AG09309 (cell line): ENCODE data around the gene NEURL1B.
A peak's percentile ranks its signal among the peaks of the same experiment; 100 is the strongest.

ENCODE experiments used
- DNase-seq: peaks from one replicate; pipeline ENCODE4 v3.0.0-alpha.2; 2010; ENCODE audit warnings: low read depth
- H3K4me3 ChIP-seq: 2 replicates; pipeline ENCODE4 v1.5.1; 2011; ENCODE audit warnings: mild to moderate bottlenecking, low read depth, low read length, moderate library complexity; ENCODE audit not compliant: control insufficient read depth
- TF ChIP-seq, protein P1 (sequence below): IDR thresholded peaks from 2 replicates; pipeline ENCODE4 v1.5.1; 2011; ENCODE audit warnings: mild to moderate bottlenecking, low read depth, low read length, inconsistent platforms; ENCODE audit not compliant: insufficient read depth, control insufficient read depth; ENCODE audit errors: missing control alignments

The NEURL1B gene

DNA sequence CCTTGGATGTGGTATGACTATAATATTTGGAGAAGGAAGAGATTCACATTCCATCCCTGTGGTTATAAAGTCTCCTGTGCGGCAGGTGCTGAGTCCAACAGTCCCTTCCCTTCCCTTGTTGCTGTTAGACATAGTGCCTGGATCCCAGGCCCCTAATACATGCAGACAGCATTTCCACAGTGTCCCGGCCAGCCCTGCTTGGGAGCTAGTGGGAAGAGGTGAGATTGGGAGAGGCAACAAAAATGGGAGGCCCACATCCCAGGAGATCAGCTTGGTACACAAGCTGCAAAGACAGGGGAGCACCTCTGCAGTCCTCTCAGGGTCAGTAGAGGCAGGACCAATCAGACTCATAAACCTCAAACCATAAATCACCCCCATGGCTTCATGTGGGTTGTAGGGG is 3.3 kb upstream of the NEURL1B start:
- no peak overlapping the region for H3K4me3 ChIP-seq
- TF ChIP-seq, protein P1, sequence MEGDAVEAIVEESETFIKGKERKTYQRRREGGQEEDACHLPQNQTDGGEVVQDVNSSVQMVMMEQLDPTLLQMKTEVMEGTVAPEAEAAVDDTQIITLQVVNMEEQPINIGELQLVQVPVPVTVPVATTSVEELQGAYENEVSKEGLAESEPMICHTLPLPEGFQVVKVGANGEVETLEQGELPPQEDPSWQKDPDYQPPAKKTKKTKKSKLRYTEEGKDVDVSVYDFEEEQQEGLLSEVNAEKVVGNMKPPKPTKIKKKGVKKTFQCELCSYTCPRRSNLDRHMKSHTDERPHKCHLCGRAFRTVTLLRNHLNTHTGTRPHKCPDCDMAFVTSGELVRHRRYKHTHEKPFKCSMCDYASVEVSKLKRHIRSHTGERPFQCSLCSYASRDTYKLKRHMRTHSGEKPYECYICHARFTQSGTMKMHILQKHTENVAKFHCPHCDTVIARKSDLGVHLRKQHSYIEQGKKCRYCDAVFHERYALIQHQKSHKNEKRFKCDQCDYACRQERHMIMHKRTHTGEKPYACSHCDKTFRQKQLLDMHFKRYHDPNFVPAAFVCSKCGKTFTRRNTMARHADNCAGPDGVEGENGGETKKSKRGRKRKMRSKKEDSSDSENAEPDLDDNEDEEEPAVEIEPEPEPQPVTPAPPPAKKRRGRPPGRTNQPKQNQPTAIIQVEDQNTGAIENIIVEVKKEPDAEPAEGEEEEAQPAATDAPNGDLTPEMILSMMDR: no peak
- no peak for DNase-seq

DNA sequence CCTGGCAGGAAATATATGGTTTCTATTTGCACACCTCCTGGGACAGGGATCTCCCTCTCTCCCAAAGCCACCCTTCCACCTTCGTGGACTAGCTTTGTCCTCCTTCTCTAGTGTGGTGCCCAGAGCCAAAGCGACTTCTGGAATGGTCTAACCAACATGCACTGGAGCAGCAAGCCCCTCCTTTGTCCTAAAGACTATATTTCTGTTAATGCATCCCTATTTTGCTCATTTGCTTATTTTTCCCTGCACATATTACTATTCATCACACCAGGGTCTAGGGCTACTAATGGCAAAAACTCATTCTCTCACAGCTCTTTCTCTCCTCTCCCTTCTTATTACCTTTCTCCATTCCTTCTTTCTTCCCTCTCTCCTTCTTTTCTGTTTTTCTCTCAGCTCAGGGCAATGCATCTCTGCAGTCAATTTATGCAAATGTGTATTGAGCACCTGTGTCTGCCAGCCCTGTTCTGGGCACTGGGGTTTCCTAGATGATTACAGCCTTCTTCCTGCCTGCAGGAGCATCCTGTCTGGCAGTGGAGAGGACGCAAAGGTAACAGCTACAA is 2.8 kb upstream of the NEURL1B start:
- H3K4me3 ChIP-seq: no peak overlapping the region
- DNase-seq: no peak
- TF ChIP-seq, protein P1: no peak

DNA sequence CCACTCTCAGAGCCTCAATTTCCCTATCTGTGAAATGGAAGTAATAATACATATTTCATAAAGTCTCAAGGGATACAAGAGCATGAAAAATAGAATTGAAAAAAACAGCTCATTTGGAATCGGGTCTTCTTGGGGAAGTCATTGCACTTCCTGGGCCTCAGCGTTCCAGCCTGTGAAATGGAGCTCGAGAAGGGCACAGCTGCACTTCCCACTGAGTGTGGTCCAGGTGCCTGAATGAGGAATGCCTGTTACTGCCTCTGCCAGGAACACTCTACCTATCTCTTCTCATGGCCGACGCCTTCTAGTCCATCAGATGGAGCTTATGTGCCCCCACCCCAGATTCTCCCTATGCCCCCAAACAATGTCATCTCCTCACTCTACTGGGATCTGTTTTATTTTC is 924 bp upstream of the NEURL1B start:
- H3K4me3 ChIP-seq: no peak overlapping the region
- TF ChIP-seq, protein P1: no peak
- no peak for DNase-seq

DNA sequence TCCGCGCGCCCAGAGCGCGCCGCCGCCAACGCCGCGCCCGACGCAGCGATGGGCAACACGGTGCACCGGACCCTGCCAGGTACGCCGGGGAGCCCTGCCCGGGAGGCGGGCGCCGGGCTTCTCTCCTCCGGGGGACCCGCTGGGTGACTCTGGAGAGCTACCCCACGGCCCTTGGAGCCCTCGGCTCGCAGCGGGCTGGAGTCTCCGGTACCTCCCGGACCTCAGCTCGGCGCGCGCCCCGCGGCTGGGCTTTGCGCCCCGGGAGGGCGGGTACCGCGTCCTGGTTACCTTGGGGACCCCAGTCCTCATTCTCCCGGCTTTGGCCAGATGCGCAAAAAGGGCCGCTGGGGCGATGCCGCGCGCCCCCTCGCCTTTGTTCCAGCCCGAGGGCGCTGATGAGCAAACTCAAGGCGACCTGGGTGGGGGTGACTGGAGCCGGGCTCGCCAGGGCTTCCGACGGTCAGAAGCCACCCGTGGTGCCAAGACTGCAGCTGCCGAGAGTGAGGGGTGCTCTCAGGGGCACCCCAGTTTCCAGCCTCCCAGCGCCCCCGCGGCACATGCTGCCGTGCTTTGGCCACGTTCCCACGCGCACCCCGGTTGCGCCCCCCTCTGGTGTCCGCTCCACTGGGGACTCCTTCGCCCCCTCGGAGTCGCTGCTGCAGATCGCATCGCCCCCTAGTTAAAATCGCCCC is 442 bp downstream of the NEURL1B start:
- no peak for DNase-seq

DNA sequence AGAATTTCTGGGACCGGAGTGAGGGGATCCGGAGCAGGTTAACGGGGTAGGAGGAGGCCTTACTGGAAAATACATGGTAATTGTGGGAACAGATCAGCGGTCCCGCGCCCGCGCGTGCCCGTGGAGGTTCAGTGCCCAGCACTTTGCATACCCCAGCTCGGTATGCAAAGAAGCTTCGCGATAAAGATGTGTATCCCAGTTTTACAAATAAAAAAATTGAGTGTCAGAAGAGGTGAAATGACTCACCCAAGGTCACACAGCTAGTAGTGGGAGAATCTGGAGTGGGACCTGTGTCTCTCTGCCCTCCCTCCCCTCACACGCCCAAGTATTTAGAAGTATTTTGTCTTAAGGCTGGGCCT is 967 bp downstream of the NEURL1B start:
- TF ChIP-seq, protein P1: no peak
- no peak for DNase-seq
- peak overlapping the region; percentile 51 for H3K4me3 ChIP-seq

More for the DNA sequence above, 442 bp downstream of the NEURL1B start:
- peak overlapping the region; percentile 51 for H3K4me3 ChIP-seq
- TF ChIP-seq, protein P1: no peak

DNA sequence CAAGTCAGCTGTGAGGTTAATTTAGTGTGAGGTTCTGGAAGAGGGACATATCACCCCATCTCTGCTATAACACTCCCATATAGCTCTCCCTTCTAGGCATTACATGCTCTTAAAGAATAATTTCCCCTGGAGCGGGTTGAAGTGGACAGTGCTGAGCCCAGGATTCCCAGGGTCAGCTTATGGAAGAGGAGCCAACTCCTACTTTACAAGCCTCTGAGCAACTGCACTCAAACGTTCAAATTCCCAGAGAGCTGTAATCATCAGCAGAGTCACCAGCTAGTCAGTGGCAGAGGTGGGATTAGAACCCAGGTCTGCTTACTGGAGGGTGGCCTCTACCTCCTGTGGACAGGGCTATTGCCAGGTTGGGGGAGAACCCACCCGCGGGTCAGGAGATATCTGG is 1.4 kb downstream of the NEURL1B start:
- DNase-seq: no peak
- TF ChIP-seq, protein P1: no peak

More for the DNA sequence above, 1.4 kb downstream of the NEURL1B start:
- no peak overlapping the region for H3K4me3 ChIP-seq
